Sigmoid colon (tissue), 7 donors: ENCODE measurements around the gene TMCO1. TPM values are rescaled to one million over a fixed set of nuclear protein-coding genes. Genes with fewer than 3 reads are reported as not detected.
"Not testable (repeated sequence)": the region's sequence is repeated elsewhere in the genome, so short reads cannot be mapped to it uniquely, and the experiment has no call there.

Experiments used
- DNase-seq: peaks from one replicate; pipeline ENCODE4 v3.0.0-alpha.2; 2019
- H3K27ac ChIP-seq, 4 donors: fragments of 200-600 bp; sonication (generic); one replicate each; pipeline ENCODE4 v1.5.1; 2016 to 2019; ENCODE audit warnings: mild to moderate bottlenecking in 1 of 4
- H3K27me3 ChIP-seq, 3 donors: fragments of 200-600 bp; sonication (generic); one replicate each; pipeline ENCODE4 v1.5.1; 2019; ENCODE audit warnings: mild to moderate bottlenecking in 1 of 3
- H3K36me3 ChIP-seq, 4 donors: fragments of 200-600 bp; sonication (generic); one replicate each; pipeline ENCODE4 v1.5.1; 2016 to 2019
- H3K4me1 ChIP-seq, 4 donors: fragments of 200-600 bp; sonication (generic); one replicate each; pipeline ENCODE4 v1.5.1; 2017 to 2019
- H3K4me3 ChIP-seq, 4 donors: fragments of 200-600 bp; sonication (generic); one replicate each; pipeline ENCODE4 v1.5.1; 2017 to 2019; ENCODE audit warnings: mild to moderate bottlenecking in 2 of 4, moderate library complexity in 1 of 4
- H3K9me3 ChIP-seq, 4 donors: fragments of 200-600 bp in 3 of 4; sonication (generic) in 3 of 4; one replicate each; pipeline versions ENCODE4 v1.5.1 to v1.6.1; 2013 to 2019
- CTCF ChIP-seq, 4 experiments: fragments of 450-650 bp in 3 of 4; fragments of 200-600 bp in 1 of 4; IDR thresholded peaks; one replicate each; pipeline ENCODE4 v1.5.1; 2016 to 2019; ENCODE audit warnings: antibody characterized with exemption in 4 of 4, mild to moderate bottlenecking in 3 of 4, moderate library complexity in 2 of 4
- EP300 ChIP-seq, 4 donors: sonication (generic); formaldehyde crosslinking; IDR thresholded peaks; one replicate each; pipeline ENCODE4 v1.6.1; 2017; ENCODE audit warnings: antibody characterized with exemption in 4 of 4
- POLR2A ChIP-seq, 2 donors: fragments of 450-650 bp; IDR thresholded peaks; one replicate each; pipeline ENCODE4 v1.6.1; 2016; ENCODE audit warnings: antibody characterized with exemption in 2 of 2, mild to moderate bottlenecking in 2 of 2, moderate library complexity in 2 of 2
- POLR2AphosphoS5 ChIP-seq, 4 donors: sonication (generic); formaldehyde crosslinking; IDR thresholded peaks; one replicate each; pipeline ENCODE4 v1.6.1; 2017; ENCODE audit warnings: antibody characterized with exemption in 4 of 4
- WGBS, 2 donors: extraction: QIAGEN DNeasy Blood & Tissue Kit; methylation state at CpG; one replicate each; pipeline ENCODE4 v1.1.7; 2013; 5-methylcytosine and 5-hydroxymethylcytosine counted together
- intact Hi-C: fragments of 100-400 bp; cut with DNase I; formaldehyde crosslinking; loops from one replicate; pipeline ENCODE4 v1.15.1; 2023
- polyA plus RNA-seq, 3 donors: library from polyadenylated mRNA; stranded (reverse); fragments of 200-250 nt; gene quantifications; one replicate each; pipeline ENCODE4 v1.2.3, GENCODE V29; 2013
- total RNA-seq, 4 donors: library from RNA; depleted of rRNA; stranded (reverse); fragments of >200 nt; gene quantifications; one replicate each; pipeline ENCODE4 v1.1.0, GENCODE V29; 2016
- donor health status: healthy with polysubstance abuse.
- donor health status: Bipolar disorder and iron deficiency.
- donor health status: healthy.

TMCO1 gene
- total and polyA plus RNA-seq, 7 donors: 36.7 to 116 (median 46.2) TPM

GRCh38 chr1:165712764-165713163 lies 55.9 kb downstream of the TMCO1 start:
- Histone ChIP-seq H3K36me3 (no peaks in the 10 kb centered on the region), H3K27me3 (no peaks in the 10 kb centered on the region), H3K27ac (no peak overlapping the region), H3K4me1 (no peaks in the 10 kb centered on the region), H3K4me3 (no peak overlapping the region), H3K9me3 (no peaks in the 10 kb centered on the region)
- no peak for DNase-seq
- 91 to 95% methylated on average over 5 of the region's 5 CpGs for WGBS, 2 donors
- TF ChIP-seq POLR2AphosphoS5 (IDR thresholded peaks at IDR 0.05): no peak
- no peak for TF ChIP-seq EP300 (IDR thresholded peaks at IDR 0.05)
- no peak for TF ChIP-seq CTCF (IDR thresholded peaks at IDR 0.05)
- no peak for TF ChIP-seq POLR2A (IDR thresholded peaks at IDR 0.05)
- intact Hi-C loops: no loop called here

GRCh38 chr1:165707984-165708706 lies 60.5 kb downstream of the TMCO1 start:
- Histone ChIP-seq H3K27me3 (peaks cover 0 to 6% (median 0%) of the 10 kb centered on the region in 3 donors), H3K4me3 (no peak overlapping the region), H3K36me3 (no peaks in the 10 kb centered on the region), H3K4me1 (no peaks in the 10 kb centered on the region), H3K27ac (no peak overlapping the region), H3K9me3 (no peaks in the 10 kb centered on the region)
- TF ChIP-seq POLR2AphosphoS5 (IDR thresholded peaks at IDR 0.05) (no peak), CTCF (IDR thresholded peaks at IDR 0.05) (no peak), EP300 (IDR thresholded peaks at IDR 0.05) (no peak), POLR2A (IDR thresholded peaks at IDR 0.05) (no peak)
- intact Hi-C loops: no loop called here
- no peak for DNase-seq
- 83 to 89% methylated on average over 11 of the region's 11 CpGs for WGBS, 2 donors

GRCh38 chr1:165703648-165704047 lies 65.0 kb downstream of the TMCO1 start:
- no peak overlapping the region for H3K4me3 ChIP-seq
- intact Hi-C loops: no loop called here
- 74 to 87% methylated on average over 2 of the region's 2 CpGs for WGBS, 2 donors

GRCh38 chr1:165701922-165702321 lies 66.7 kb downstream of the TMCO1 start:
- peaks cover 0 to 18% (median 10%) of the 10 kb centered on the region in 4 donors for H3K4me1 ChIP-seq
- intact Hi-C loops: not testable (repeated sequence)

More at GRCh38 chr1:165703648-165704047, 65.0 kb downstream of the TMCO1 start:
- no peak overlapping the region for H3K27ac ChIP-seq
- peaks cover 0 to 6% (median 0%) of the 10 kb centered on the region in 3 donors for H3K27me3 ChIP-seq
- TF ChIP-seq CTCF (IDR thresholded peaks at IDR 0.05): no peak
- no peak for TF ChIP-seq POLR2AphosphoS5 (IDR thresholded peaks at IDR 0.05)
- TF ChIP-seq POLR2A (IDR thresholded peaks at IDR 0.05): no peak
- TF ChIP-seq EP300 (IDR thresholded peaks at IDR 0.05): no peak
- H3K36me3 ChIP-seq: no peaks in the 10 kb centered on the region
- DNase-seq: no peak
- peaks cover 0 to 10% (median 2%) of the 10 kb centered on the region in 4 donors for H3K4me1 ChIP-seq
- H3K9me3 ChIP-seq: no peaks in the 10 kb centered on the region

GRCh38 chr1:165699577-165699976 lies 69.1 kb downstream of the TMCO1 start:
- 73 to 86% methylated on average over 3 of the region's 3 CpGs for WGBS, 2 donors
- no peaks in the 10 kb centered on the region for H3K36me3 ChIP-seq
- no peak for TF ChIP-seq POLR2A (IDR thresholded peaks at IDR 0.05)
- no peak for TF ChIP-seq EP300 (IDR thresholded peaks at IDR 0.05)
- TF ChIP-seq POLR2AphosphoS5 (IDR thresholded peaks at IDR 0.05): no peak
- no peak for TF ChIP-seq CTCF (IDR thresholded peaks at IDR 0.05)
- H3K4me3 ChIP-seq: no peak overlapping the region
- peaks cover 0 to 32% (median 23%) of the 10 kb centered on the region in 4 donors for H3K4me1 ChIP-seq
- H3K27ac ChIP-seq: no peak overlapping the region
- intact Hi-C loops: loop anchor here (2.0 to 5.0 kb wide), 5 partner anchors 69 to 1278 kb away; partner anchors contain the start of genes ILDR2, MGST3, TMCO1 and UCK2
- no peak for DNase-seq
- H3K9me3 ChIP-seq: no peaks in the 10 kb centered on the region
- H3K27me3 ChIP-seq: no peaks in the 10 kb centered on the region

More at GRCh38 chr1:165701922-165702321, 66.7 kb downstream of the TMCO1 start:
- H3K9me3 ChIP-seq, H3K36me3 ChIP-seq, H3K27me3 ChIP-seq, DNase-seq, H3K27ac ChIP-seq, H3K4me3 ChIP-seq: not testable (repeated sequence)
- WGBS, 2 donors: 88 to 90% methylated on average over 7 of the region's 7 CpGs
